Endothelial cell of umbilical vein (primary cell): Measurements from ENCODE around the gene ESRRA. TPM values are rescaled to one million over a fixed set of nuclear protein-coding genes. Genes with fewer than 3 reads are reported as not detected.

Experiments
- BruUV-seq: library from RNA; stranded (reverse); fragments of 400-500 nt; replicated peaks from 2 replicates; lab custom pipeline; 2021; lab: Mats Ljungman, UMichigan
- CTCF ChIA-PET: fragments of 300-600, 350-600 bp; sonication (Branson Sonifier 250); formaldehyde crosslinking; loops from one replicate; lab custom pipeline; 2021; ENCODE audit warnings: antibody characterized with exemption, inconsistent platforms; lab: Charles Lee
- POLR2A ChIA-PET: fragments of 300-600, 350-600 bp; sonication (Branson Sonifier 250); formaldehyde crosslinking; loops from one replicate; lab custom pipeline; 2021; ENCODE audit warnings: antibody characterized with exemption, inconsistent platforms; lab: Charles Lee
- DNase-seq: peaks from one replicate; pipeline ENCODE4 v3.0.0-alpha.2; 2011; ENCODE audit warnings: low read depth, low spot score
- FAIRE-seq: peaks from 2 replicates; lab custom pipeline; 2011; peaks lifted over from hg19 to GRCh38; lab: Jason Lieb, UNC
- H2AFZ ChIP-seq: 2 replicates; pipeline ENCODE4 v1.6.0; 2012; ENCODE audit warnings: low read depth, low read length, control low read depth, inconsistent platforms
- H3K27ac ChIP-seq: 2 replicates; pipeline ENCODE4 v1.5.1; 2011; ENCODE audit warnings: low read depth, mild to moderate bottlenecking, control low read depth, low read length, moderate library complexity; ENCODE audit not compliant: insufficient read depth
- H3K27me3 ChIP-seq, 2 experiments: 2 replicates each; pipeline versions ENCODE4 v1.6.0 to v1.6.1; 2011; ENCODE audit warnings: low read length in 2 of 2, mixed read lengths in 1 of 2; ENCODE audit not compliant: control insufficient read depth in 2 of 2, insufficient read depth in 2 of 2
- H3K36me3 ChIP-seq, 2 experiments: 2 replicates in 1 of 2; 3 replicates in 1 of 2; pipeline ENCODE4 v1.5.1; 2011; ENCODE audit warnings: low read length in 2 of 2, mild to moderate bottlenecking in 1 of 2, moderate library complexity in 1 of 2; ENCODE audit not compliant: control insufficient read depth in 2 of 2, insufficient read depth in 2 of 2; ENCODE audit errors: extremely low read depth in 1 of 2
- H3K4me1 ChIP-seq: 3 replicates; pipeline ENCODE4 v1.5.1; 2011; ENCODE audit warnings: mild to moderate bottlenecking, low read length; ENCODE audit not compliant: control insufficient read depth, insufficient read depth; ENCODE audit errors: extremely low read depth
- H3K4me2 ChIP-seq: 2 replicates; pipeline ENCODE4 v1.6.1; 2011; ENCODE audit warnings: low read length, control low read depth, mixed read lengths; ENCODE audit not compliant: insufficient read depth
- H3K4me3 ChIP-seq, 3 experiments: fragments of 200-600 bp in 1 of 3; sonication (generic), shearing (Covaris generic) in 1 of 3; replicated peaks in 1 of 3; 2 replicates each; pipeline ENCODE4 v1.5.1; 2011 to 2016; ENCODE audit warnings: control low read depth in 3 of 3, low read length in 3 of 3, mild to moderate bottlenecking in 2 of 3, inconsistent platforms in 1 of 3, low read depth in 1 of 3, moderate library complexity in 1 of 3; ENCODE audit not compliant: insufficient read depth in 1 of 3
- H3K79me2 ChIP-seq: 2 replicates; pipeline ENCODE4 v1.6.0; 2012; ENCODE audit warnings: low read length, inconsistent platforms; ENCODE audit not compliant: control insufficient read depth, insufficient read depth
- H3K9ac ChIP-seq: replicated peaks from 2 replicates; pipeline ENCODE3; 2011; ENCODE audit warnings: low read length, control low read depth; ENCODE audit not compliant: insufficient read depth; ENCODE audit errors: extremely low read depth
- H3K9me1 ChIP-seq: replicated peaks from 3 replicates; pipeline ENCODE4 v1.6.0; 2011; ENCODE audit warnings: mild to moderate bottlenecking, low read length; ENCODE audit not compliant: control insufficient read depth, insufficient read depth; ENCODE audit errors: extremely low read depth
- H3K9me3 ChIP-seq: replicated peaks from 2 replicates; pipeline ENCODE4 v1.5.1; 2012; ENCODE audit warnings: low read length, inconsistent platforms; ENCODE audit not compliant: control insufficient read depth, insufficient read depth
- H4K20me1 ChIP-seq: replicated peaks from 2 replicates; pipeline ENCODE3; 2011; ENCODE audit warnings: mild to moderate bottlenecking, low read length; ENCODE audit not compliant: control insufficient read depth, insufficient read depth; ENCODE audit errors: extremely low read depth
- EZH2 ChIP-seq: IDR thresholded peaks from 2 replicates; pipeline ENCODE4 v1.6.1; 2012; ENCODE audit warnings: borderline replicate concordance, low read depth, mild to moderate bottlenecking, moderate library complexity, low read length, inconsistent platforms; ENCODE audit not compliant: severe bottlenecking
- GATA2 ChIP-seq: IDR thresholded peaks from 2 replicates; pipeline ENCODE4 v1.7.0; 2011; ENCODE audit warnings: low read depth, mild to moderate bottlenecking, moderate library complexity, mixed read lengths, low read length; ENCODE audit not compliant: insufficient read length, insufficient read depth
- MYC ChIP-seq: IDR thresholded peaks from one replicate; pipeline ENCODE4 v1.6.1; 2011; ENCODE audit warnings: mild to moderate bottlenecking, low read depth, low read length
- POLR2A ChIP-seq: IDR thresholded peaks from 2 replicates; pipeline ENCODE4 v1.6.1; 2012; ENCODE audit warnings: low read depth, mild to moderate bottlenecking, control low read depth, low read length
- dilution Hi-C: fragments of 300-500 bp; cut with MboI; formaldehyde crosslinking; loops from one replicate; pipeline ENCODE4 v1.15.0; 2019; ENCODE audit warnings: low sequenced_read_pairs; ENCODE audit not compliant: extremely low pct_ligation_motif_present
- intact Hi-C: fragments of 100-400 bp; cut with micrococcal nuclease; formaldehyde crosslinking; loops from one replicate; pipeline ENCODE4 v1.10.0; 2022
- polyA plus RNA-seq, 4 experiments: library from polyadenylated mRNA; depleted of rRNA in 3 of 4; stranded (reverse) in 3 of 4; unstranded in 1 of 4; fragments of >200 nt; gene quantifications; 2 replicates each; pipeline versions ENCODE4 v1.2.1 to v1.2.3, GENCODE V29; 2011 to 2012; ENCODE audit warnings: missing spikeins in 1 of 4
- total RNA-seq: library from RNA; stranded (reverse); gene quantifications from 2 replicates; pipeline ENCODE4 v1.2.3, GENCODE V29; 2021

Gene ESRRA
- total and polyA plus RNA-seq, 2 donors (not counting 3 experiments of a cell fraction or from before 2014, with no cell fraction given): 17.2 to 37.4 TPM

GRCh38 chr11:64268025-64268892 lies 37.1 kb upstream of the ESRRA start:
- Histone ChIP-seq H3K4me3 (no peak overlapping the region), H3K27ac (peak overlapping the region; percentile 76), H2AFZ (no peak overlapping the region), H3K4me1 (peaks cover 45% of the 10 kb centered on the region), H3K27me3 (no peaks in the 10 kb centered on the region), H3K36me3 (peaks cover 2 to 13% of the 10 kb centered on the region in 2 experiments), H3K9ac (peak overlapping the region; percentile 76), H3K4me2 (peak overlapping the region; percentile 43), H3K9me1 (no peaks in the 10 kb centered on the region), H4K20me1 (no peaks in the 10 kb centered on the region), H3K9me3 (no peaks in the 10 kb centered on the region), H3K79me2 (no peaks in the 10 kb centered on the region)
- ChIA-PET CTCF (interaction anchor here (0.7 to 5.6 kb wide), 16 partner anchors 10 to 87 kb away, joined by 3 to 60 read pairs (median 4); partner anchors contain the start of genes BAD, CATSPERZ, FERMT3 and PLCB3), POLR2A (interaction anchor here (0.7 to 2.6 kb wide), 5 partner anchors 14 to 63 kb away, joined by 3 to 10 read pairs (median 3); partner anchors contain the start of genes FERMT3, FKBP2 and PPP1R14B)
- peak; percentile 74 for DNase-seq
- FAIRE-seq: no peak
- intact Hi-C loops (loop anchor here (2.0 kb wide), 1 partner anchor 511 kb away; the partner anchor contains the start of gene SF1), dilution Hi-C loops (no loop called here)
- TF ChIP-seq GATA2: peak; percentile 89
- no peak for TF ChIP-seq EZH2
- TF ChIP-seq POLR2A: peak; percentile 41
- BruUV-seq: no TSS peak

GRCh38 chr11:64268893-64269539 lies 36.3 kb upstream of the ESRRA start:
- Histone ChIP-seq H3K27me3 (no peaks in the 10 kb centered on the region), H3K79me2 (no peaks in the 10 kb centered on the region), H3K4me3 (peak overlapping the region in 2 of 3 experiments; percentile 34 to 45), H3K9me1 (no peaks in the 10 kb centered on the region), H3K4me2 (peak overlapping the region; percentile 43), H3K9ac (peak overlapping the region; percentile 76), H3K27ac (peak overlapping the region; percentile 76), H3K36me3 (peaks cover 0 to 13% of the 10 kb centered on the region in 2 experiments), H3K4me1 (peaks cover 38% of the 10 kb centered on the region), H4K20me1 (no peaks in the 10 kb centered on the region), H2AFZ (no peak overlapping the region), H3K9me3 (no peaks in the 10 kb centered on the region)
- ChIA-PET CTCF (interaction anchor here (0.7 to 5.6 kb wide), 13 partner anchors 11 to 86 kb away, joined by 3 to 60 read pairs (median 5); partner anchors contain the start of genes BAD, CATSPERZ, FERMT3 and PLCB3), POLR2A (interaction anchor here (1.2 to 2.6 kb wide), 4 partner anchors 15 to 63 kb away, joined by 3 to 10 read pairs (median 4); partner anchors contain the start of genes FERMT3, FKBP2 and PPP1R14B)
- dilution Hi-C loops: no loop called here
- FAIRE-seq (peak; percentile 92), DNase-seq (no peak)
- no peak for TF ChIP-seq MYC
- TF ChIP-seq POLR2A: peak; percentile 14
- no TSS peak for BruUV-seq
- intact Hi-C loops: loop anchor here (1.0 to 2.0 kb wide), 3 partner anchors 18 to 510 kb away; partner anchors contain the start of genes PLCB3 and SF1
